ENCODE measurements around the gene PIGZ. TPM values are rescaled to one million over a fixed set of nuclear protein-coding genes. Genes with fewer than 3 reads are reported as not detected.

The PIGZ gene
- total RNA-seq, 1 experiment from 2014 or later, result 0.15 TPM

DNA sequence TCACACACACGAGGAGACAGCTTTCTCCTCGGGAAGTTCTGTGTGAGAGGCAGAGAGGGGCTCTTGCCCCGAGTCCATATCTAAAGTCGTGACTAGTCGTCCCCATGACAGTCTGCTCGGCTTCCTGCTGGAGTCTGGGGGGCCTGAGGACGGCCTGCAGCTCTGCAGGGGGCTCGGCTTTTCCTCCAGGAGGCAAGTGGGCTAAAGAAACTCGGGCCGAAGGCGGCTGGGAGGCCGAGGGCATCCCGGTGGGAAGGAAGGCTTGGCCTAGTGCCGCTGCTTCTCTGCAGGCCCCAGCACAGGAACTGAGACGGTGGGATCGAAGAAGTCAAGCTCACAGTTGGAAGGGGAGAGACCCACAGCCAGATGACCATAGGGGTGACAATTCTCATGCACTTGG lies 25.4 kb upstream of the PIGZ start:
- peaks cover 0 to 7% of the 10 kb centered on the region in 2 experiments; a peak in 2 of 4 replicates for H3K4me1 Mint-ChIP-seq
- no peak overlapping the region for H2BK120ac ChIP-seq (ENCODE audit: low read depth, low read length, poor library complexity, severe bottlenecking)
- no peak overlapping the region for H3T11ph ChIP-seq (ENCODE audit: low read length)
- no peaks in the 10 kb centered on the region for H3K9me3 ChIP-seq (ENCODE audit: control insufficient read depth, low read depth, low read length)
- H3K4me1 ChIP-seq (ENCODE audit: insufficient read depth, low read length), result no peaks in the 10 kb centered on the region
- peak overlapping the region in 2 of 3 experiments; percentile 41 to 53; a peak in 2 of 7 replicates for H3K27ac Mint-ChIP-seq
- H3K27ac ChIP-seq (ENCODE audit: insufficient read length, low read depth, low read length), result no peak overlapping the region
- no peak overlapping the region for H2BK15ac ChIP-seq (ENCODE audit: low read depth, low read length)
- no peak overlapping the region for H4K5ac ChIP-seq (ENCODE audit: insufficient read length, low read depth, low read length)
- no peak overlapping the region for H4K8ac ChIP-seq (replicated peaks; ENCODE audit: insufficient read length, low read depth, low read length)
- no peak overlapping the region for H3K4ac ChIP-seq (ENCODE audit: low read depth, low read length)
- H3K14ac ChIP-seq (ENCODE audit: insufficient read depth, low read length), result no peak overlapping the region
- peaks cover 2% of the 10 kb centered on the region; the same call in 1 of the 2 replicates for H3K27me3 Mint-ChIP-seq (ENCODE audit: low read depth)
- H3K9ac ChIP-seq (ENCODE audit: extremely low read depth, insufficient read length, low read length), result no peak overlapping the region
- H3K4me3 Mint-ChIP-seq, result no peak overlapping the region
- no peak overlapping the region for H3K56ac ChIP-seq (ENCODE audit: insufficient read length, low read depth, low read length)
- H3K9me3 Mint-ChIP-seq, result no peaks in the 10 kb centered on the region
- H2AK5ac ChIP-seq (ENCODE audit: insufficient read length, low read length), result no peak overlapping the region
- WGBS (ENCODE audit: extremely low coverage, insufficient read length, low lambda C conversion rate), result no CpG with 5 or more reads among the region's 16 CpGs
- H2BK5ac ChIP-seq (ENCODE audit: insufficient read length, low read length), result no peak overlapping the region
- no peak overlapping the region for H2BK20ac ChIP-seq (ENCODE audit: low read depth, low read length, poor library complexity, severe bottlenecking)
- no peak overlapping the region for H3K23ac ChIP-seq (ENCODE audit: insufficient read length, low read depth, low read length)
- H3K23me2 ChIP-seq (ENCODE audit: insufficient read length, low read depth, low read length, poor library complexity, severe bottlenecking), result no peaks in the 10 kb centered on the region
- H2AFZ ChIP-seq (ENCODE audit: low read length), result no peak overlapping the region
- H3K79me1 ChIP-seq (ENCODE audit: insufficient read depth, low read depth, low read length, poor library complexity, severe bottlenecking), result no peaks in the 10 kb centered on the region
- H3K36me3 Mint-ChIP-seq (ENCODE audit: insufficient read depth in 1 of 3, low read depth in 3 of 3), result no peaks in the 10 kb centered on the region
- no peak overlapping the region for H2BK12ac ChIP-seq (ENCODE audit: insufficient read length, low read depth, low read length)
- TF ChIP-seq, protein P1, sequence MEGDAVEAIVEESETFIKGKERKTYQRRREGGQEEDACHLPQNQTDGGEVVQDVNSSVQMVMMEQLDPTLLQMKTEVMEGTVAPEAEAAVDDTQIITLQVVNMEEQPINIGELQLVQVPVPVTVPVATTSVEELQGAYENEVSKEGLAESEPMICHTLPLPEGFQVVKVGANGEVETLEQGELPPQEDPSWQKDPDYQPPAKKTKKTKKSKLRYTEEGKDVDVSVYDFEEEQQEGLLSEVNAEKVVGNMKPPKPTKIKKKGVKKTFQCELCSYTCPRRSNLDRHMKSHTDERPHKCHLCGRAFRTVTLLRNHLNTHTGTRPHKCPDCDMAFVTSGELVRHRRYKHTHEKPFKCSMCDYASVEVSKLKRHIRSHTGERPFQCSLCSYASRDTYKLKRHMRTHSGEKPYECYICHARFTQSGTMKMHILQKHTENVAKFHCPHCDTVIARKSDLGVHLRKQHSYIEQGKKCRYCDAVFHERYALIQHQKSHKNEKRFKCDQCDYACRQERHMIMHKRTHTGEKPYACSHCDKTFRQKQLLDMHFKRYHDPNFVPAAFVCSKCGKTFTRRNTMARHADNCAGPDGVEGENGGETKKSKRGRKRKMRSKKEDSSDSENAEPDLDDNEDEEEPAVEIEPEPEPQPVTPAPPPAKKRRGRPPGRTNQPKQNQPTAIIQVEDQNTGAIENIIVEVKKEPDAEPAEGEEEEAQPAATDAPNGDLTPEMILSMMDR (conservative IDR thresholded peaks at IDR 0.05), result no peak
- H3K4me2 ChIP-seq (ENCODE audit: insufficient read depth, insufficient read length, low read length), result no peak overlapping the region
- H3K18ac ChIP-seq (ENCODE audit: insufficient read length, low read depth, low read length), result no peak overlapping the region
- no peaks in the 10 kb centered on the region for H4K20me1 ChIP-seq (ENCODE audit: control insufficient read depth, insufficient read depth, insufficient read length)
- H3K79me2 ChIP-seq (ENCODE audit: insufficient read depth, low read length), result no peaks in the 10 kb centered on the region
- no peaks in the 10 kb centered on the region for H3K27me3 ChIP-seq (ENCODE audit: insufficient read depth, low read length)
- no peak overlapping the region for H4K91ac ChIP-seq (ENCODE audit: insufficient read length, low read depth, low read length)
- DNase-seq, result no peak
